A673 (cell line): Measurements from ENCODE around the gene COPS6.

Experiments
- EZH2 ChIP-seq: fragments of 200-600 bp; sonication (generic); IDR thresholded peaks from 2 replicates; pipeline ENCODE4 v1.6.1; 2017; ENCODE audit warnings: borderline replicate concordance, low read depth, mild to moderate bottlenecking, mixed read lengths, antibody characterized with exemption, low read length; ENCODE audit not compliant: poor library complexity, severe bottlenecking
- TF ChIP-seq, protein P1 (sequence below): fragments of 300-800, 200-600 bp; sonication (generic); conservative IDR thresholded peaks from 2 replicates; pipeline ENCODE4 v1.5.1; 2017; ENCODE audit warnings: low read depth, mild to moderate bottlenecking, antibody characterized with exemption, low read length, moderate library complexity, mixed read lengths

- TF ChIP-seq, protein P1, sequence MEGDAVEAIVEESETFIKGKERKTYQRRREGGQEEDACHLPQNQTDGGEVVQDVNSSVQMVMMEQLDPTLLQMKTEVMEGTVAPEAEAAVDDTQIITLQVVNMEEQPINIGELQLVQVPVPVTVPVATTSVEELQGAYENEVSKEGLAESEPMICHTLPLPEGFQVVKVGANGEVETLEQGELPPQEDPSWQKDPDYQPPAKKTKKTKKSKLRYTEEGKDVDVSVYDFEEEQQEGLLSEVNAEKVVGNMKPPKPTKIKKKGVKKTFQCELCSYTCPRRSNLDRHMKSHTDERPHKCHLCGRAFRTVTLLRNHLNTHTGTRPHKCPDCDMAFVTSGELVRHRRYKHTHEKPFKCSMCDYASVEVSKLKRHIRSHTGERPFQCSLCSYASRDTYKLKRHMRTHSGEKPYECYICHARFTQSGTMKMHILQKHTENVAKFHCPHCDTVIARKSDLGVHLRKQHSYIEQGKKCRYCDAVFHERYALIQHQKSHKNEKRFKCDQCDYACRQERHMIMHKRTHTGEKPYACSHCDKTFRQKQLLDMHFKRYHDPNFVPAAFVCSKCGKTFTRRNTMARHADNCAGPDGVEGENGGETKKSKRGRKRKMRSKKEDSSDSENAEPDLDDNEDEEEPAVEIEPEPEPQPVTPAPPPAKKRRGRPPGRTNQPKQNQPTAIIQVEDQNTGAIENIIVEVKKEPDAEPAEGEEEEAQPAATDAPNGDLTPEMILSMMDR = no peak
- no peak for TF ChIP-seq EZH2
Measured at GRCh38 chr7:100128637-100128963, 39.8 kb downstream of the COPS6 start.
